Testis (tissue), 3 donors: ENCODE data around the gene SVEP1. TPM values are rescaled to one million over a fixed set of nuclear protein-coding genes. Genes with fewer than 3 reads are reported as not detected.

Source experiments
- DNase-seq: peaks from one replicate; pipeline ENCODE4 v3.0.0-alpha.2; 2019
- H3K27ac ChIP-seq, 2 donors: fragments of 200-600 bp; sonication (generic); one replicate each; pipeline ENCODE4 v1.5.1; 2019
- H3K27me3 ChIP-seq: fragments of 200-600 bp; sonication (generic); one replicate; pipeline ENCODE4 v1.5.1; 2019
- H3K36me3 ChIP-seq: fragments of 200-600 bp; sonication (generic); one replicate; pipeline ENCODE4 v1.5.1; 2017; ENCODE audit warnings: low read depth; ENCODE audit errors: missing control alignments
- H3K4me1 ChIP-seq: fragments of 200-600 bp; sonication (generic); one replicate; pipeline ENCODE4 v1.5.1; 2019
- H3K4me3 ChIP-seq, 2 donors: fragments of 200-600 bp; sonication (generic); one replicate each; pipeline ENCODE4 v1.5.1; 2017 to 2019
- H3K9me3 ChIP-seq: fragments of 200-600 bp; sonication (generic); one replicate; pipeline ENCODE4 v1.5.1; 2017
- CTCF ChIP-seq, 3 experiments: fragments of 450-650 bp in 2 of 3; fragments of 200-600 bp in 1 of 3; sonication (generic) in 1 of 3; IDR thresholded peaks; one replicate each; pipeline ENCODE4 v1.5.1; 2016 to 2019; ENCODE audit warnings: antibody characterized with exemption in 3 of 3, mild to moderate bottlenecking in 2 of 3, moderate library complexity in 1 of 3
- POLR2A ChIP-seq: fragments of 450-650 bp; IDR thresholded peaks from one replicate; pipeline ENCODE4 v1.6.1; 2017; ENCODE audit warnings: antibody characterized with exemption, mild to moderate bottlenecking, moderate library complexity
- WGBS, 2 donors: methylation state at CpG; one replicate each; pipeline ENCODE4 v1.1.5; 2018; 5-methylcytosine and 5-hydroxymethylcytosine counted together
- intact Hi-C: fragments of 100-400 bp; cut with DNase I; formaldehyde crosslinking; loops from one replicate; pipeline ENCODE4 v1.15.1; 2023; ENCODE audit warnings: low total_unique reads
- polyA plus RNA-seq: library from polyadenylated mRNA; stranded (reverse); fragments of 350-450 nt; fragmentation: Illumina TruSeq; extraction: RNeasy Lipid Tissue Mini Kit (QIAGEN cat#74804); gene quantifications from one replicate; pipeline ENCODE4 v1.2.3, GENCODE V29; 2014; ENCODE audit warnings: low read depth, low replicate concordance; ENCODE audit not compliant: insufficient read depth
- total RNA-seq, 2 donors: library from RNA; depleted of rRNA; stranded (reverse); fragments of >200 nt; gene quantifications; one replicate each; pipeline ENCODE4 v1.2.3, GENCODE V29; 2016

Gene SVEP1
- total and polyA plus RNA-seq, 3 donors from 2014 or later: 4.6 to 7.9 (median 6.9) TPM

- H3K36me3 ChIP-seq: no peaks in the 10 kb centered on the region
- 91 to 93% methylated on average over 3 of the region's 3 CpGs for WGBS, 2 donors
- no peaks in the 10 kb centered on the region for H3K9me3 ChIP-seq
- H3K4me3 ChIP-seq: no peak overlapping the region
- no peak for TF ChIP-seq POLR2A
- no peak for TF ChIP-seq CTCF (IDR thresholded peaks at IDR 0.05)
- no peaks in the 10 kb centered on the region for H3K27me3 ChIP-seq
- no peak overlapping the region for H3K27ac ChIP-seq
- intact Hi-C loops: no loop called here
- no peak for DNase-seq
- H3K4me1 ChIP-seq: no peaks in the 10 kb centered on the region
These were observed 246.8 kb downstream of the SVEP1 start for GRCh38 chr9:110332766-110333165.

GRCh38 chr9:110330484-110331105 lies 248.9 kb downstream of the SVEP1 start:
- no peak for DNase-seq
- WGBS, 2 donors: 93 to 97% methylated on average over 1 of the region's 1 CpG
- intact Hi-C loops: no loop called here

GRCh38 chr9:110329639-110330230 lies 249.8 kb downstream of the SVEP1 start:
- Histone ChIP-seq H3K27me3 (no peaks in the 10 kb centered on the region), H3K36me3 (no peaks in the 10 kb centered on the region), H3K9me3 (no peaks in the 10 kb centered on the region), H3K4me1 (no peaks in the 10 kb centered on the region), H3K27ac (no peak overlapping the region), H3K4me3 (no peak overlapping the region)
- intact Hi-C loops: no loop called here
- DNase-seq: no peak
- TF ChIP-seq CTCF (IDR thresholded peaks at IDR 0.05) (no peak), POLR2A (no peak)
- WGBS, 2 donors: 67% methylated on average over 5 of the region's 5 CpGs

More at GRCh38 chr9:110330484-110331105, 248.9 kb downstream of the SVEP1 start:
- no peaks in the 10 kb centered on the region for H3K4me1 ChIP-seq
- no peaks in the 10 kb centered on the region for H3K9me3 ChIP-seq
- no peak overlapping the region for H3K27ac ChIP-seq
- H3K36me3 ChIP-seq: no peaks in the 10 kb centered on the region
- H3K4me3 ChIP-seq: no peak overlapping the region
- TF ChIP-seq CTCF (IDR thresholded peaks at IDR 0.05) (no peak), POLR2A (no peak)
- no peaks in the 10 kb centered on the region for H3K27me3 ChIP-seq

GRCh38 chr9:110328763-110329162 lies 250.8 kb downstream of the SVEP1 start:
- intact Hi-C loops: no loop called here
- DNase-seq: no peak
- H3K4me1 ChIP-seq: no peaks in the 10 kb centered on the region
- no peak overlapping the region for H3K4me3 ChIP-seq
- no peaks in the 10 kb centered on the region for H3K36me3 ChIP-seq
- H3K27me3 ChIP-seq: no peaks in the 10 kb centered on the region
- TF ChIP-seq CTCF (IDR thresholded peaks at IDR 0.05): no peak
- no peak for TF ChIP-seq POLR2A
- H3K9me3 ChIP-seq: no peaks in the 10 kb centered on the region
- WGBS, 2 donors: 89 to 94% methylated on average over 1 of the region's 1 CpG
- H3K27ac ChIP-seq: no peak overlapping the region

- TF ChIP-seq POLR2A: no peak
- no peak for TF ChIP-seq CTCF (IDR thresholded peaks at IDR 0.05)
- 91 to 92% methylated on average over 1 of the region's 1 CpG for WGBS, 2 donors
- Histone ChIP-seq H3K36me3 (no peaks in the 10 kb centered on the region), H3K27ac (no peak overlapping the region), H3K9me3 (no peaks in the 10 kb centered on the region), H3K27me3 (no peaks in the 10 kb centered on the region), H3K4me1 (no peaks in the 10 kb centered on the region), H3K4me3 (no peak overlapping the region)
- intact Hi-C loops: no loop called here
- no peak for DNase-seq
These were observed 251.8 kb downstream of the SVEP1 start for GRCh38 chr9:110327716-110328115.
